Stimulated activated CD8-positive, alpha-beta memory T cell treated with anti-CD3 and anti-CD28 coated beads, Interleukin-2, amount 100 ng/mL, for 1 hour (primary cell): Measurements from ENCODE around the gene RGS19.
A peak's percentile ranks its signal among the peaks of the same experiment; 100 is the strongest.
"Not testable (repeated sequence)": the region's sequence is repeated elsewhere in the genome, so short reads cannot be mapped to it uniquely, and the experiment has no call there.

Source experiments
- DNase-seq, 2 donors: peaks; one replicate each; pipeline ENCODE4 v3.0.0-alpha.2; 2020; ENCODE audit warnings: low read depth in 2 of 2

RGS19 gene

GRCh38 chr20:64095455-64095854, 16.1 kb upstream of the RGS19 start:
- DNase-seq = no peak

GRCh38 chr20:64093013-64093503, 13.7 kb upstream of the RGS19 start:
- no peak for DNase-seq

DNA sequence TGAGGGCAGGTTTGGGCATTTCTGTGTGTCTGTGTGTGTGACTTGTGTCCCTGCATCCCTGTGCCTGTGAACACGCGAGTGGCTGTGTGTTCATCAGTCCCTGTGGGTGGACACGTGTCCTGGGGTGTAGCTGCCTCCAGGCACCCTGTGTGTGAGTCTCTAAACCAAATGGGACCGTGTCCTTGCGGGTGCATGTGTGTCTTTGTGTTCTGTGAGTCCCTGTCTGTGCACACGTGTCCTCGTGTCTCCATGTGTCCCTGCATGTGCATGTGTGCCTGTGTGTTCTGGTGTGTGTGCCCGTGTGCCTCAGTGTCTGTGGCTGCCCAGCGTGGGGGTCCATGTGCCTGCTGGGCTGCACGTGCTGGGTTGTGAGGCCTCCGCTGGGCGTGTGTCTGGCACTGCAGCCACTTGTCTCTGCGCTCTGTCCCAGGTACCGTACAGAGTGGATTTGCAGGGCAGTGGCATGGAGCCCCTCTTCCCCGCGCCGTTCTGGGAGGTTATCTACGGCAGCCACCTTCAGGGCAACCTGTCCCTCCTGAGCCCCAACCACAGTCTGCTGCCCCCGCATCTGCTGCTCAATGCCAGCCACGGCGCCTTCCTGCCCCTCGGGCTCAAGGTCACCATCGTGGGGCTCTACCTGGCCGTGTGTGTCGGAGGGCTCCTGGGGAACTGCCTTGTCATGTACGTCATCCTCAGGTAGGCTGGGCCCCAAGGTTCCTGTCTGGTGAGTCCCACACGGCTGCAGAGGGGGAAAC, 13.1 kb upstream of the RGS19 start:
- DNase-seq = no peak

DNA sequence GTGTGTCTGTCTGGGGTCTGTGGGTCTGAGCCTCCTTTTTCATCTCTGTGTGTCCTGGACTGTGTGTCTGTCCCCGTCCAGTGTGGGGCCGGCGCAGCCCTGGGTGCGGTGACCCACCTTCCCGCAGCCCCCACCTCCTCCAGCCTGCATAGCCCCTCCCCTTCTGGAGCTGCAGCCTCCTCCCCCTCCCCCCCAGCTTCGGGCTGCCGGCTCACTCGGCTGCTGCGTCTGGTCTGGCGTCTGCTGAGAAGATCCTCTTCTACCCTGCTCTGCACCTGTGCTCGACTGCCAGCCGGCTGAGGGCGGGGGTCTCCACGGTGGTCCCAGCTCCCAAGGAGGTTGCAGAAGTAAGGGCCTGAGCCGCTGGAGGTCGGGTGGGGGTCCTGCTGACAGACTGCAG, 12.5 kb upstream of the RGS19 start:
- DNase-seq = no peak

- DNase-seq = no peak
These were observed 12.0 kb upstream of the RGS19 start for GRCh38 chr20:64091340-64091739.

DNA sequence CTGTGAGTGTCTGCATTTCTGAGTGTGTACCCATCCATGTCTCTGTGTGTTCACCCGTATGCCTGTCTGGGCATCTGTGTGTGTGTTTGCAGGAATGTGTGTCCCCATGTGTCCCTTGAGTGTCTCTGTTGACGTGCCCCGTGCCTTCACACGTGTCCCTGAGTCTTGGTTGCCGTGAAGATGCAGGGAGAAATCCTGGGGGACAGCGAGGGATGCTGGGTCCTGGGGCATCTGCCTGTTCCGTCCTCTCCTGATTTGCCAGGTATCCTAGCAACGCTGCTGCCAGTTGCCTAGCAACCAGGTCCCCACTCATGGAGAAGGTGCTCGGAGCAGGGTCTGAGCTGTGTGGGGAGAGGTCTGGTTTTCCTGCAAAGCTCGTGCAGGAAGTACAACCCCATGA, 10.8 kb upstream of the RGS19 start:
- no peak for DNase-seq

DNA sequence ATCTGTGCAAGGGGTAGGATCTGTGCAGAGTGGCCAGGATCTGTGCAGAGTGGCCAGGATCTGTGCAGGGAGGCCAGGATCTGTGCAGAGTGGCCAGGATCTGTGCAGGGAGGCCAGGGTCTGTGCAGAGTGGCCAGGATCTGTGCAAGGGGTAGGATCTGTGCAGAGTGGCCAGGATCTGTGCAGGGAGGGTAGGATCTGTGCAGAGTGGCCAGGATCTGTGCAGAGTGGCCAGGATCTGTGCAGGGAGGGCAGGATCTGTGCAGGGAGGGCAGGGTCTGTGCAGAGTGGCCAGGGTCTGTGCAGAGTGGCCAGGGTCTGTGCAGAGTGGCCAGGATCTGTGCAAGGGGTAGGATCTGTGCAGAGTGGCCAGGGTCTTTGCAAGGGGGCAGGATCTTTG, 9.3 kb upstream of the RGS19 start:
- not testable (repeated sequence) for DNase-seq

DNA sequence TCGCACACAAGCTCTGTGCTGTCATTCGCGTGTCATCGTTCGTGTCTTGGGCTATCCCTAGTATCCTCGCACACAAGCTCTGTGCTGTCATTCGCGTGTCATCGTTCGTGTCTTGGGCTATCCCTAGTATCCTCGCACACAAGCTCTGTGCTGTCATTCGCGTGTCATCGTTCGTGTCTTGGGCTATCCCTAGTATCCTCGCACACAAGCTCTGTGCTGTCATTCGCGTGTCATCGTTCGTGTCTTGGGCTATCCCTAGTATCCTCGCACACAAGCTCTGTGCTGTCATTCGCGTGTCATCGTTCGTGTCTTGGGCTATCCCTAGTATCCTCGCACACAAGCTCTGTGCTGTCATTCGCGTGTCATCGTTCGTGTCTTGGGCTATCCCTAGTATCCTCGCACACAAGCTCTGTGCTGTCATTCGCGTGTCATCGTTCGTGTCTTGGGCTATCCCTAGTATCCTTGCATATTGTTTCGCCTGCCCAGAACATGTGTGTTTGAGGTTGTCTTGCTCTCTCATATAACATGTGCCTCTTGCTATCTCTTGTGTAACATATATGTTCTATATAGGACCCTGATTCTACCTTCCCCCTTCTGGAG, 8.0 kb upstream of the RGS19 start:
- not testable (repeated sequence) for DNase-seq

DNA sequence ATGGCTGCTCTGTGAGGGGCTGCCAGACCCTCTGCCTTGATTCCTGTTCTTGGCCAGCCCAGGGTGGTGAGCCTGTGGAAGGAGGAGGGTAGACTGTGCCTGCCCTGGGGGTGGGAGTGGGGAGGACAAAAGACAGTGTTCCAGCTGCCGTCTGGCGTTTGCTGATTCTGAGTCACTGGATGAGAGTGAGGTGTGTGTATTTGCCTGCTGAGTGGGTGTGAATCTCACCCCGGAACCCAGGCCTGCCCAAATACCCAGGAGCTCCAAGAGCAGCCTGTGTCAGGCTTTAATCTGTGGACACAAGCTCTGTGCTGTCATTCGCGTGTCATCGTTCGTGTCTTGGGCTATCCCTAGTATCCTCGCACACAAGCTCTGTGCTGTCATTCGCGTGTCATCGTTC, 7.5 kb upstream of the RGS19 start:
- no peak for DNase-seq

DNA sequence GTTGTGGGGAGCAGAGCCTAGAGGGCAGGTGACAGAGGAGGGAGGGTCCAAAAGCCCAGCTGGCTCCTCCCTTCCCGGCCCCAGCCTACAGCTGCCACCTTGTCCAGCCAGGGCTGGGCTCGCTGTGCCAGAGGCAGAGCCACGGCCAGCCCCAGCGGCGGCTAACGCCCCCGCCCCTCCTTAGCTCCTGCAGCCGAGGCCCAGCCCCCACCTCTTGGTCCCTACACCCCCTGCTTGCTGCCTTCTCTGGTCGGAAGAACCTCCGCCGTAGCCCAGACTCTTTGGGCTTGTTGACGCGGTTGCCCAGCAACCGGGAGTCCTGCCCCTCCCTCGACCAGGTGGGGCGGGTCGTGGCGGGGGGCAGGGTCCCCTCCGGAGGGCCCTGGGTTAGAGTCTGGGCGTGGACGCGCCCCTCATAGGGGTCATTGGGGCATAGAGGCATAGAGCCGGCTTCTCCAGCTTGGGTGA, 5.4 kb upstream of the RGS19 start:
- DNase-seq = no peak

- DNase-seq = no peak
These were observed 4.7 kb upstream of the RGS19 start, which contains the start of gene LKAAEAR1 for GRCh38 chr20:64083804-64084684. Gene LKAAEAR1, minus strand, starts transcription at chr20:64084398. Its CDS starts 179 bp downstream, at chr20:64084219.

DNA sequence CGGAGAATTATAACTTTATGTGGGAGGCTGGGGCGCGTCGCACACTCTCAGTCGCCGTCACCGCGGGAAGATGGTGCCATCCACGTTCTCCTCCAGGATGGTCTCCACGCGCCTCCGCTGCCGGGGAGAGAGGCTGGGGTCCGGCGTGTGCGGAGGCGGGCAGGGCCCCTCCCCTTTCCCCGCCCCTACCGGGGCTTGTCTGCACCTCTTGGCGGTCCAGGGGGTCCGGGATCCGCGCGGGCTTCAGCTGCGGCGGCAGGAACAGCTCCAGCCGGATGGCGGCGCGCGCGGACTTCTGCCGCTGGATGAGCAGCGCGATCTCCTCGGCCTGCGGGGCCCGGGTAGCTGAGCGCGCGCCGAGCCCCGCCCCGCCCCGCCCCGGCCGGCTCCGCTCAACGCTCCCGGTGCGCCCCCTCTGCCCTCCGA, 4.1 kb upstream of the RGS19 start:
- DNase-seq = peak; percentile 25 to 40

GRCh38 chr20:64082820-64083377, 3.6 kb upstream of the RGS19 start:
- DNase-seq = no peak

DNA sequence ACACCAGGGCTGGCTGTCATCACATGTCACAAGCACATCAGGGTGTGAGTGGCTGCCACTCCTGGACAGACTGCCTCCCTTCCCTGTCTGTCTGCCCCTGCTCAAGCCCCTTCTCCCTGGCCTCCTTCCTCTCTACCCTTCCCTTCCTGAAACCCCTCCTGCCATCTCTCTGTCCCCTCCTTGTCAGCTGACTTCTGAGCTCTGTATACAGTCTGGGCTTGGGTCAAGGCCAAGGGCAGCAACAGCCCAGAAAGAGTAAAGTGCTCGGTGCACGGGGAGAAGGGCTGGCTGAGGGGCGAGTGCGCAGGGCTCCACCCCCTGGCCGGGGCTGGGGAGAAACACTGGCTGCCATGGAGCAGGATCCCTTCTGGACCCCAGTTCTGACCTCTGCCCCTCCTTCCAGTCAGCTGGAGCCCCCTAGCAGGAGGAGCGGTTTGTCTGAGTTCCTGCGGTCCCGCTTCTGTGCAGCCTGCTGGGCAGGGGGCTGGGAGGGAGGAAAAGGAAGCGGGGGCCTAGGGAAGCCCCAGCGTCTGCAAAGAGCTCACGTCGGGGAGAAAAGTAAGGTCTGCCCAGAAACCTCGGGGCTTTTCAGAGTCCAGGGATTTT, 2.9 kb upstream of the RGS19 start:
- no peak for DNase-seq

DNA sequence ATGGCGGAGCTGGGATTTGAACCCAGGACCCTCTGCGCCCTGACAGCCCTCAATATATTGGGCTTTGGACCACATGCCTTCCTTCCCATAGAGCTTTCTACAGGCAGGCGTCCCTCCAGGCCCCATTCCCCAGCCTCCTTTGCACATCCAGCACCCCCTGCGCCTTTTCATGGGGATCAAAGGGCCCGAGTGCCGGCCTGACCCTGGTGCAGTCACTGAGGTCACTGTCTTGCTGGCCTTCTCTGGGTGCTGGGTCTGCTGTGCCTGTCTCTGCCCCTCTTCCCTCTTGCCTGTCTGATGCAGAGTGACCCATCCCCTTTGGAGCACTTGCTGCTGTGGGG, 2.3 kb upstream of the RGS19 start:
- no peak for DNase-seq

DNA sequence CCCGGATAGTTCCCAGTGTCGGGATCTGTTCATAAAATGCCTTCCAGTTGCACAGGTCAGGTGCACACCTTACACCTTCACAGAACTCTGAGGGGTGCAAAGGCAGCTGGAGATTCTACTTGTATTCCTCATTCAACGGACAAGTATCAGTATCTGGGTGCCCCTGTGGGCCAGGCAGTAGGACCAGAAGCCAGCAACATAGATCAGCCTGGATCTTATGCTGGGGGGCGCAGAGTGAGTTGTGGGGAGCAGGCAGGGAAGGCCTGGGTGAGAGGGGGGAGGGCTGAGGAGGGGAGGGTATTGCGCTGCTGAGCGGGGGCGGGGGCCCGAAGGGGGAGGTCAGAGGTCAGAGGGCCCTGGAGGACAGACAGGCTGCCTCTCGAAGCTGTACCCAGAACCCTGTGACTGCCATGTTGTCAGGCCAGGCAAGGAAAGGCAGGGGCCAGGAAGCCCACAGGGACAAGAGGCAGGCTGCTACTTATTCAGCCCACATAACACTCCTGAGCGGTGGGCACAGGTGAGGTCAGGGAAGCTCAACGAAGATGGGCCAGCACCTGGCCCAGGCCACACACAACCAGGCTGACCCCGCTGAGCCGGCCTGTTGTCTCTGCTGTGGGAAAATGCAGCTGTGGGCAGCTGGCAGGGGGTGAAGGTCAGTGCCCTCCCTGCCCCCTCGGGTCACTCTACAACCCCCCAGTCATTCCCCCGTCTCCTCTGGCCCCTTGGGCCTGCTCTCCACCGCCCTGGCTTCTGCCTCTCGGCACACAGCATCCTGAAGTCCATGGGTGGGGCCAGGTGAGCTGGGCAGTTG, 1.7 kb upstream of the RGS19 start:
- no peak for DNase-seq

DNA sequence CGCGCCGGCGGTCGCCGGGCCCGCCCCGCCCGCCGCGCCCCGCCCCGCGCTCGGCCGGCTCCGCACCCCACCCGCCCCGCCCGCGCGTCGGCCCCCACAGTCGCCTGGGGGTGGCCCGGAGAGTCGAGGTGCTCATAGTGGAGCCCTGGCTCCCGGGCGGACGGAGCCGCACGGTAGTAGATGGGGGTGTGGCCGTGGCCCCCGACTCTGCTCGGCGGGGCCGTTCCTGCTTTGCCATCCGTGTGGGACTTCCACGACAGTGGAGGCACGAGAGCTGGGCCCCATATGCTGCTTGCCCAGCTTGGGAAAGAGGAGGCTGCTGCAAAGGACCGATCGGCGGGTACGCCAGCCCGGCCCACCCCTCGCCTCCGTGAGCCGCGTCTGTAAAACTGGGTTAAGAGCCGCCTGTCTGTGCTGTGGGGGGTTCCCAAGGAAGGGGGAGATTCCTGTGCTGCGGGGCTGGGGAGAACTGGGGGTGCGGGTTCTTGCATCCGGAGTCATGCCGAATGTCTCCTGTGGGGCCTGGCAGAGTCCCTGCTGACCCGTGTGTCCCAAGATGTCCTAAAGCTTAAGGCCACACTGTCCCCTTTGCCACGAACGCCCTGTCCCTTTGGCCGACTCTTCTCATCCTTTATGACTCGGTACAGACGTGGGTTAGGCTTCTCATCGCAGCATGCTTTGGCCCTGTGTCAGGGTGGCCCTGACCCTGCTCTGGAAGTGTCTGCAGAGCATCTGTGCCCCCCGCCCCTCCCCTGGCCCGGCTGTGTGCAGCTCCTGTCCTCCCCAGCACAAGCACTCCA, 895 bp upstream of the RGS19 start, which contains the start of gene OPRL1:
Gene OPRL1 (plus strand): TSS at position 70 of the 800 bp plus-strand sequence. CDS start 12,639 bp downstream, outside the sequence.
- no peak for DNase-seq

DNA sequence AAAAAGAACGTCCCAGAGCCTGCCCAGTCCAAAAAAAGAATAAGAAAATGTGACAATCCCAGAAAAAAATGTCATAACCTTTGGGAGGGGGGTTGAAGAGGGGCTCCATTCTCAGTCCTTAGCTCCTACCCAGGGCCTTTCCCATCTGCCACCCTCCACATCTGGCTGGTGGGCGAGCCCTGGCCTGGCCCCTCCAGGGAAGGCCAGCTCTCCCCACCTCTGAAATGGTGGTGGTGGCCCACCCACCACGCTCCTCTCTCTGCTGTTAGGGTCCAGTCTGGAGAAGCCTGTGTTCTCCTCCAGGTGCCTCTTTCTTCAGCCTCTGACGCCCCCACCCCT, 415 bp downstream of the RGS19 start:
- no peak for DNase-seq

- DNase-seq = peak; percentile 29 to 39
These were observed 1.3 kb downstream of the RGS19 start for GRCh38 chr20:64077876-64078551.
